ENCODE results near the gene DNAH8.

The DNAH8 gene

GRCh38 chr6:39053016-39053624, 338.0 kb downstream of the DNAH8 start:
- no peak for FAIRE-seq
- no peak for DNase-seq (ENCODE audit: insufficient read length)
- TF ChIP-seq POLR2AphosphoS5 (IDR thresholded peaks at IDR 0.05; ENCODE audit: low read depth, low read length) (no peak), POLR2A (IDR thresholded peaks at IDR 0.05; ENCODE audit: low read depth, low read length) (no peak), TAF1 (IDR thresholded peaks at IDR 0.05; ENCODE audit: borderline replicate concordance, low read depth, low read length) (no peak)

- TF ChIP-seq POLR2A (IDR thresholded peaks at IDR 0.05; ENCODE audit: low read depth, low read length) (no peak), TAF1 (IDR thresholded peaks at IDR 0.05; ENCODE audit: borderline replicate concordance, low read depth, low read length) (no peak), POLR2AphosphoS5 (IDR thresholded peaks at IDR 0.05; ENCODE audit: low read depth, low read length) (no peak)
- DNase-seq (ENCODE audit: insufficient read length): no peak
- no peak for FAIRE-seq
Observed at GRCh38 chr6:39053854-39054576, 338.9 kb downstream of the DNAH8 start.

- DNase-seq (ENCODE audit: insufficient read length) (no peak), FAIRE-seq (no peak)
- TF ChIP-seq TAF1 (IDR thresholded peaks at IDR 0.05; ENCODE audit: borderline replicate concordance, low read depth, low read length) (no peak), POLR2AphosphoS5 (IDR thresholded peaks at IDR 0.05; ENCODE audit: low read depth, low read length) (no peak), POLR2A (IDR thresholded peaks at IDR 0.05; ENCODE audit: low read depth, low read length) (no peak)
Observed at GRCh38 chr6:39054577-39055142, 339.5 kb downstream of the DNAH8 start.

GRCh38 chr6:39055661-39056060, 340.6 kb downstream of the DNAH8 start:
- no peak for DNase-seq (ENCODE audit: insufficient read length)
- no peak for FAIRE-seq
- TF ChIP-seq POLR2AphosphoS5 (IDR thresholded peaks at IDR 0.05; ENCODE audit: low read depth, low read length) (no peak), POLR2A (IDR thresholded peaks at IDR 0.05; ENCODE audit: low read depth, low read length) (no peak), TAF1 (IDR thresholded peaks at IDR 0.05; ENCODE audit: borderline replicate concordance, low read depth, low read length) (no peak)

- no peak for TF ChIP-seq POLR2A (IDR thresholded peaks at IDR 0.05; ENCODE audit: low read depth, low read length)
- TF ChIP-seq TAF1 (IDR thresholded peaks at IDR 0.05; ENCODE audit: borderline replicate concordance, low read depth, low read length): no peak
- no peak for TF ChIP-seq POLR2AphosphoS5 (IDR thresholded peaks at IDR 0.05; ENCODE audit: low read depth, low read length)
- FAIRE-seq (no peak), DNase-seq (ENCODE audit: insufficient read length) (no peak)
Observed at GRCh38 chr6:39056191-39056590, 341.1 kb downstream of the DNAH8 start.

- DNase-seq (ENCODE audit: insufficient read length) (no peak), FAIRE-seq (no peak)
- no peak for TF ChIP-seq TAF1 (IDR thresholded peaks at IDR 0.05; ENCODE audit: borderline replicate concordance, low read depth, low read length)
- TF ChIP-seq POLR2A (IDR thresholded peaks at IDR 0.05; ENCODE audit: low read depth, low read length): no peak
- no peak for TF ChIP-seq POLR2AphosphoS5 (IDR thresholded peaks at IDR 0.05; ENCODE audit: low read depth, low read length)
Observed at GRCh38 chr6:39056681-39057080, 341.6 kb downstream of the DNAH8 start.

- no peak for FAIRE-seq
- DNase-seq (ENCODE audit: insufficient read length): no peak
- TF ChIP-seq POLR2A (IDR thresholded peaks at IDR 0.05; ENCODE audit: low read depth, low read length) (no peak), TAF1 (IDR thresholded peaks at IDR 0.05; ENCODE audit: borderline replicate concordance, low read depth, low read length) (no peak), POLR2AphosphoS5 (IDR thresholded peaks at IDR 0.05; ENCODE audit: low read depth, low read length) (no peak)
Observed at GRCh38 chr6:39057251-39058155, 342.4 kb downstream of the DNAH8 start.

- FAIRE-seq (no peak), DNase-seq (ENCODE audit: insufficient read length) (no peak)
- TF ChIP-seq POLR2AphosphoS5 (IDR thresholded peaks at IDR 0.05; ENCODE audit: low read depth, low read length) (no peak), TAF1 (IDR thresholded peaks at IDR 0.05; ENCODE audit: borderline replicate concordance, low read depth, low read length) (no peak), POLR2A (IDR thresholded peaks at IDR 0.05; ENCODE audit: low read depth, low read length) (no peak)
Observed at GRCh38 chr6:39058471-39059147, 343.5 kb downstream of the DNAH8 start.

GRCh38 chr6:39059496-39060310, 344.6 kb downstream of the DNAH8 start:
- DNase-seq (ENCODE audit: insufficient read length) (no peak), FAIRE-seq (no peak)
- TF ChIP-seq TAF1 (IDR thresholded peaks at IDR 0.05; ENCODE audit: borderline replicate concordance, low read depth, low read length) (no peak), POLR2A (IDR thresholded peaks at IDR 0.05; ENCODE audit: low read depth, low read length) (no peak), POLR2AphosphoS5 (IDR thresholded peaks at IDR 0.05; ENCODE audit: low read depth, low read length) (no peak)

All from GM12892 (cell line).